H9 (cell line): ENCODE measurements around the gene LRRC38. TPM values are rescaled to one million over a fixed set of nuclear protein-coding genes. Genes with fewer than 3 reads are reported as not detected.

Experiments used
- DNase-seq: peaks from one replicate; pipeline ENCODE4 v3.0.0-alpha.2; 2017
- H2AFZ ChIP-seq: one replicate; pipeline ENCODE4 v1.6.1; 2013; ENCODE audit warnings: mild to moderate bottlenecking, low read length, control low read depth, moderate library complexity
- H2AK5ac ChIP-seq: 2 replicates; pipeline ENCODE4 v1.6.1; 2013; ENCODE audit warnings: low read length, control low read depth, mixed read lengths; ENCODE audit not compliant: insufficient read length
- H2BK120ac ChIP-seq: one replicate; pipeline ENCODE4 v1.6.1; 2013; ENCODE audit warnings: low read depth, mild to moderate bottlenecking, low read length, control low read depth, inconsistent platforms; ENCODE audit not compliant: poor library complexity, severe bottlenecking
- H2BK12ac ChIP-seq: 2 replicates; pipeline ENCODE4 v1.6.1; 2013; ENCODE audit warnings: low read length, control low read depth, mixed read lengths, low read depth; ENCODE audit not compliant: insufficient read length
- H2BK15ac ChIP-seq: 2 replicates; pipeline ENCODE4 v1.6.1; 2013; ENCODE audit warnings: low read depth, low read length, control low read depth
- H2BK20ac ChIP-seq: one replicate; pipeline ENCODE4 v1.6.1; 2013; ENCODE audit warnings: low read depth, mild to moderate bottlenecking, low read length, control low read depth, inconsistent platforms; ENCODE audit not compliant: poor library complexity, severe bottlenecking
- H2BK5ac ChIP-seq: 2 replicates; pipeline ENCODE4 v1.6.1; 2013; ENCODE audit warnings: low read length, control low read depth, mixed read lengths; ENCODE audit not compliant: insufficient read length
- H3K14ac ChIP-seq: 2 replicates; pipeline ENCODE4 v1.6.1; 2013; ENCODE audit warnings: low read length, control low read depth; ENCODE audit not compliant: insufficient read depth
- H3K18ac ChIP-seq: 2 replicates; pipeline ENCODE4 v1.6.1; 2013; ENCODE audit warnings: low read depth, mild to moderate bottlenecking, mixed read lengths, low read length, control low read depth; ENCODE audit not compliant: insufficient read length
- H3K23ac ChIP-seq: 2 replicates; pipeline ENCODE4 v1.6.1; 2013; ENCODE audit warnings: low read length, control low read depth, mixed read lengths, low read depth; ENCODE audit not compliant: insufficient read length
- H3K23me2 ChIP-seq: 2 replicates; pipeline ENCODE4 v1.6.1; 2013; ENCODE audit warnings: low read depth, mild to moderate bottlenecking, mixed read lengths, low read length, control low read depth; ENCODE audit not compliant: insufficient read length, poor library complexity, severe bottlenecking
- H3K27ac ChIP-seq: 2 replicates; pipeline ENCODE4 v1.5.1; 2013; ENCODE audit warnings: low read length, control low read depth, mixed read lengths, low read depth; ENCODE audit not compliant: insufficient read length
- H3K27me3 ChIP-seq: 2 replicates; pipeline ENCODE4 v1.6.1; 2013; ENCODE audit warnings: low read length, control low read depth, inconsistent platforms; ENCODE audit not compliant: insufficient read depth
- H3K4ac ChIP-seq: 2 replicates; pipeline ENCODE4 v1.6.1; 2013; ENCODE audit warnings: low read depth, mild to moderate bottlenecking, control low read depth, inconsistent platforms, low read length, moderate library complexity
- H3K4me1 ChIP-seq: 2 replicates; pipeline ENCODE4 v1.6.1; 2013; ENCODE audit warnings: low read length, control low read depth, inconsistent platforms; ENCODE audit not compliant: insufficient read depth
- H3K4me2 ChIP-seq: 2 replicates; pipeline ENCODE4 v1.6.1; 2013; ENCODE audit warnings: low read length, control low read depth, mixed read lengths; ENCODE audit not compliant: insufficient read length, insufficient read depth
- H3K56ac ChIP-seq: 2 replicates; pipeline ENCODE4 v1.6.1; 2013; ENCODE audit warnings: low read depth, mild to moderate bottlenecking, mixed read lengths, low read length, control low read depth; ENCODE audit not compliant: insufficient read length
- H3K79me1 ChIP-seq: 2 replicates; pipeline ENCODE4 v1.6.1; 2013; ENCODE audit warnings: low read depth, mild to moderate bottlenecking, moderate library complexity, low read length, control low read depth, inconsistent platforms; ENCODE audit not compliant: insufficient read depth, poor library complexity, severe bottlenecking
- H3K79me2 ChIP-seq: 2 replicates; pipeline ENCODE4 v1.6.1; 2013; ENCODE audit warnings: low read length, control low read depth, inconsistent platforms; ENCODE audit not compliant: insufficient read depth
- H3K9ac ChIP-seq: 2 replicates; pipeline ENCODE4 v1.6.1; 2013; ENCODE audit warnings: low read length, control low read depth, mixed read lengths; ENCODE audit not compliant: insufficient read length; ENCODE audit errors: extremely low read depth
- H3K9me3 ChIP-seq: one replicate; pipeline ENCODE4 v1.6.1; 2013; ENCODE audit warnings: low read depth, low read length, inconsistent platforms; ENCODE audit not compliant: control insufficient read depth
- H3T11ph ChIP-seq: one replicate; pipeline ENCODE4 v1.6.1; 2013; ENCODE audit warnings: mild to moderate bottlenecking, low read length, control low read depth, inconsistent platforms
- H4K20me1 ChIP-seq: one replicate; pipeline ENCODE4 v1.6.1; 2013; ENCODE audit not compliant: control insufficient read depth, insufficient read length, insufficient read depth
- H4K5ac ChIP-seq: 2 replicates; pipeline ENCODE4 v1.6.1; 2013; ENCODE audit warnings: low read depth, mild to moderate bottlenecking, mixed read lengths, low read length, control low read depth; ENCODE audit not compliant: insufficient read length
- H4K8ac ChIP-seq: replicated peaks from 2 replicates; pipeline ENCODE4 v1.6.1; 2013; ENCODE audit warnings: low read length, control low read depth, mixed read lengths, low read depth; ENCODE audit not compliant: insufficient read length
- H4K91ac ChIP-seq: 2 replicates; pipeline ENCODE4 v1.6.1; 2013; ENCODE audit warnings: low read depth, mild to moderate bottlenecking, moderate library complexity, mixed read lengths, low read length, control low read depth; ENCODE audit not compliant: insufficient read length
- H3K27ac Mint-ChIP-seq, 3 experiments: 2 replicates in 2 of 3; 3 replicates in 1 of 3; pipeline ENCODE4 v1.8.0; 2020 to 2021; ENCODE audit warnings: mixed read lengths in 3 of 3, mild to moderate bottlenecking in 1 of 3, moderate library complexity in 1 of 3
- H3K27me3 Mint-ChIP-seq: 2 replicates; pipeline ENCODE4 v1.8.0; 2021; ENCODE audit warnings: low read depth, mild to moderate bottlenecking, moderate library complexity, mixed read lengths
- H3K36me3 Mint-ChIP-seq, 3 experiments: 2 replicates in 2 of 3; 3 replicates in 1 of 3; pipeline ENCODE4 v1.8.0; 2020 to 2021; ENCODE audit warnings: low read depth in 3 of 3, mixed read lengths in 3 of 3; ENCODE audit not compliant: insufficient read depth in 1 of 3
- H3K4me1 Mint-ChIP-seq, 2 experiments: 2 replicates each; pipeline ENCODE4 v1.8.0; 2020; ENCODE audit warnings: mixed read lengths in 2 of 2
- H3K4me3 Mint-ChIP-seq, 2 experiments: 2 replicates in 1 of 2; 3 replicates in 1 of 2; pipeline ENCODE4 v1.8.0; 2020 to 2021; ENCODE audit warnings: mild to moderate bottlenecking in 2 of 2, mixed read lengths in 2 of 2, moderate library complexity in 1 of 2
- H3K9me3 Mint-ChIP-seq, 2 experiments: 2 replicates in 1 of 2; 3 replicates in 1 of 2; pipeline ENCODE4 v1.8.0; 2020; ENCODE audit warnings: mild to moderate bottlenecking in 2 of 2, mixed read lengths in 2 of 2, moderate library complexity in 1 of 2
- CTCF ChIP-seq: fragments of 200-600 bp; sonication (generic); conservative IDR thresholded peaks from 3 replicates; pipeline ENCODE4 v1.8.0; 2021; ENCODE audit warnings: antibody characterized with exemption, mild to moderate bottlenecking
- WGBS: extraction: QIAGEN DNeasy Blood & Tissue Kit; methylation state at CpG from one replicate; pipeline ENCODE4 v1.1.7; 2013; ENCODE audit warnings: missing lambda C conversion rate, low lambda C conversion rate, mixed read lengths; ENCODE audit not compliant: insufficient read length; ENCODE audit errors: extremely low coverage; 5-methylcytosine and 5-hydroxymethylcytosine counted together
- total RNA-seq: library from RNA; stranded (reverse); gene quantifications from 2 replicates; pipeline ENCODE4 v1.2.1, GENCODE V29; 2021

LRRC38 gene
- total RNA-seq, 1 experiment from 2014 or later, result 0.72 TPM

GRCh38 chr1:13541435-13542215, 27.8 kb upstream of the LRRC38 start:
- no peak for DNase-seq
- H3K56ac ChIP-seq, result no peak overlapping the region
- Mint-ChIP-seq H3K4me3 (no peak overlapping the region), H3K4me1 (peaks cover 5 to 14% of the 10 kb centered on the region in 2 experiments), H3K36me3 (no peaks in the 10 kb centered on the region), H3K27me3 (peaks cover 1% of the 10 kb centered on the region), H3K27ac (peak overlapping the region in 1 of 3 experiments; percentile 25; a peak in 3 of 7 replicates), H3K9me3 (no peaks in the 10 kb centered on the region)
- H2BK5ac ChIP-seq, result no peak overlapping the region
- no peak overlapping the region for H3K4me2 ChIP-seq
- H3K23ac ChIP-seq, result no peak overlapping the region
- H3K4me1 ChIP-seq, result peaks cover 1% of the 10 kb centered on the region; the same call in 1 of the 2 replicates
- H3K18ac ChIP-seq, result no peak overlapping the region
- no peak overlapping the region for H2BK20ac ChIP-seq
- no peak for TF ChIP-seq CTCF
- H2BK15ac ChIP-seq, result no peak overlapping the region
- H3K9me3 ChIP-seq, result no peaks in the 10 kb centered on the region
- no peaks in the 10 kb centered on the region for H4K20me1 ChIP-seq
- no peak overlapping the region for H3K14ac ChIP-seq
- H4K5ac ChIP-seq, result no peak overlapping the region
- no peak overlapping the region for H4K8ac ChIP-seq
- no peak overlapping the region for H3T11ph ChIP-seq
- WGBS, result no CpG with 5 or more reads among the region's 13 CpGs
- H2BK12ac ChIP-seq, result no peak overlapping the region
- no peaks in the 10 kb centered on the region for H3K79me1 ChIP-seq
- no peaks in the 10 kb centered on the region for H3K79me2 ChIP-seq
- no peak overlapping the region for H2AFZ ChIP-seq
- no peaks in the 10 kb centered on the region for H3K23me2 ChIP-seq
- no peak overlapping the region for H4K91ac ChIP-seq
- no peaks in the 10 kb centered on the region for H3K27me3 ChIP-seq
- H3K27ac ChIP-seq, result no peak overlapping the region
- no peak overlapping the region for H3K4ac ChIP-seq
- no peak overlapping the region for H3K9ac ChIP-seq
- H2BK120ac ChIP-seq, result no peak overlapping the region
- H2AK5ac ChIP-seq, result no peak overlapping the region
